ENCODE results near the gene CD1D.
"Not testable (repeated sequence)": the region's sequence is repeated elsewhere in the genome, so short reads cannot be mapped to it uniquely, and the experiment has no call there.

CD1D gene

DNA sequence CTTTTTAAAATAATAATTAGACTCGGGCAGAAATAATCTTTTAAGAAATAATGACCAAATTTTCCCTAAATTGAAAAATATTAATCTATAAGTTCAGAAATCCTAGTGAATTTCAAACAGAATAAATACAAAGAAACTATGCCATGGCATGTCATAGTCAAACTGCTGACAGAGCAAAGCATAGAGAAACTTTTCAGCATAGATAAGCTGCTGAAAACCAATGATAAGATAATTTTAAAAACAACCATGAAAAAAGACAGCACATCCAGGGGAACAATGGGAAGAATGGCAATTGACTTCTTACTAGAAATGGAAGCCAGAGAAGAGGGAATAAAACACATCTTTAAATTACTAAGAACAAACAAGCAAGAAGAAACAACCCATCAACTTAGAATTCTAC lies 19.8 kb downstream of the CD1D start:
- Histone ChIP-seq H2AK5ac (ENCODE audit: low read length) (no peak overlapping the region), H3K4ac (ENCODE audit: low read depth, low read length) (no peak overlapping the region), H4K8ac (ENCODE audit: low read depth, low read length) (no peak overlapping the region), H4K5ac (ENCODE audit: low read length) (no peak overlapping the region), H2BK15ac (replicated peaks; ENCODE audit: low read depth) (no peak overlapping the region), H2BK5ac (ENCODE audit: low read length) (no peak overlapping the region), H3K9ac (ENCODE audit: low read length) (no peak overlapping the region), H3K79me1 (ENCODE audit: low read length) (no peaks in the 10 kb centered on the region), H3K4me1 (ENCODE audit: control insufficient read depth, low read depth, low read length) (no peaks in the 10 kb centered on the region), H2BK120ac (ENCODE audit: low read depth, low read length) (no peak overlapping the region), H3K4me3 (ENCODE audit: low read length) (no peak overlapping the region), H3K79me2 (ENCODE audit: control insufficient read depth, insufficient read depth, low read length) (no peaks in the 10 kb centered on the region), H3K23ac (ENCODE audit: low read length) (no peak overlapping the region), H3K4me2 (ENCODE audit: low read length) (no peak overlapping the region), H3K56ac (ENCODE audit: low read length) (no peak overlapping the region), H3K27ac (ENCODE audit: low read depth, low read length) (no peak overlapping the region), H3K27me3 (ENCODE audit: insufficient read depth, low read length, poor library complexity) (no peaks in the 10 kb centered on the region), H3K36me3 (ENCODE audit: control insufficient read depth, insufficient read depth, low read length) (no peaks in the 10 kb centered on the region), H3K18ac (ENCODE audit: low read length) (no peak overlapping the region)
- WGBS (ENCODE audit: extremely low coverage, insufficient coverage, low lambda C conversion rate) = no CpG with 5 or more reads among the region's 1 CpG
- DNase-seq = no peak

DNA sequence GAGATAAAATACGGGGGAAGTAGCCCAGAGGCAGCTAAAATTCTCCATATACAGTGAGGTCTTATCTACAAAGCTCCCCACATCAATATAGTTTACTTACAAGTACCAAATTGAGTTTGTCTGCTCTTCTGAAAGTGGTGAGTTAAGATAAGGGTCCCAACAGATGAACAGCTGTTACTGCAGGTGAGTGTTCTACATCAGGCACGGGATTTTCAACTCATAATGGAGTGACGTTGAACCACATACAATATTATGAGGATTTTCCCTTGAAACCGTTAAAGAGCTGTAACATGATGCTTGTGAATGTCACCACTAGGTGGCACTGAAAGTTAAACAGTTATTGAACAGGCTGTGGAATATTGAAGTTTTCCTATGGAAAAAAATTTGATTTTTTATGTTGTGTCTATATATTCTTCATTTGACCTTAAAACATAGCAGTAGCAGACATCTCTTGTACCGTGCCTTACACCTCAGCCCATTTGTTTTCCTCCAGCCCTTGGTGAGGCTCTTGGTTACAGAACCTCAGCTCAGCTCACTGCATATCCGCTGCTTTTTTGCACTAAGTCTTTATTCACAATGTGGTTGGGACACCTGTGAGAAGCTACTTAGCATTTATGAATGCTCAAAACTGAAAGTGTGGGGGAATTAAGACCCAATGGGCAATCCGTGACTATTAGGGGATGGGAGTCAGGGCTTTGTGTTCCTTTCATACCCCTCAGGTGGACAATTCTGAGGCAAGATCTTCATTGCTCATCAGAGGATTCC lies 23.2 kb downstream of the CD1D start:
- Histone ChIP-seq H3K9ac (ENCODE audit: low read length) (no peak overlapping the region), H3K79me1 (ENCODE audit: low read length) (no peaks in the 10 kb centered on the region), H3K4me3 (ENCODE audit: low read length) (no peak overlapping the region), H3K18ac (ENCODE audit: low read length) (no peak overlapping the region), H4K5ac (ENCODE audit: low read length) (no peak overlapping the region), H3K23ac (ENCODE audit: low read length) (no peak overlapping the region), H2BK5ac (ENCODE audit: low read length) (no peak overlapping the region), H3K36me3 (ENCODE audit: control insufficient read depth, insufficient read depth, low read length) (no peaks in the 10 kb centered on the region), H3K4ac (ENCODE audit: low read depth, low read length) (no peak overlapping the region), H3K79me2 (ENCODE audit: control insufficient read depth, insufficient read depth, low read length) (no peaks in the 10 kb centered on the region), H3K56ac (ENCODE audit: low read length) (no peak overlapping the region), H3K27me3 (ENCODE audit: insufficient read depth, low read length, poor library complexity) (no peaks in the 10 kb centered on the region), H2BK120ac (ENCODE audit: low read depth, low read length) (no peak overlapping the region), H4K8ac (ENCODE audit: low read depth, low read length) (no peak overlapping the region), H3K27ac (ENCODE audit: low read depth, low read length) (no peak overlapping the region), H2BK15ac (replicated peaks; ENCODE audit: low read depth) (no peak overlapping the region), H3K4me1 (ENCODE audit: control insufficient read depth, low read depth, low read length) (no peaks in the 10 kb centered on the region), H2AK5ac (ENCODE audit: low read length) (no peak overlapping the region), H3K4me2 (ENCODE audit: low read length) (peak overlapping the region; percentile 12)
- peak; percentile 69 for DNase-seq
- no CpG with 5 or more reads among the region's 7 CpGs for WGBS (ENCODE audit: extremely low coverage, insufficient coverage, low lambda C conversion rate)

DNA sequence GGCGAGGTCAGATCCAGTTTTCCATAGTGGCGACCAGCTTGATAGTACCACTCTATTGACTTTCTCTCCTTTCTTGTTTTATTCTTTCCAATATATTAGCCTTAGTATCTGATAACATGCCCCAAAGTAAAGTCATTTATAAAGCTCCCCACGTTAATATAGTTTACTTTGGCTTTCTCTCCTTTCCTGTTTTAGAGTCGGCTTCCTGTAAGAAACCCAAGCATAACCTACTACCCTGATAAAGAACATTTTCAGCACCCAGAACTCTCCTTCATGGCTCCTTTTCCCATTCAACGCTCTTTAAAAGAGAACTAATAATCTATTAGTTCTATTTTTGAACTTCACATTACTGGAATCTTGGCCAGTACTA lies 23.7 kb downstream of the CD1D start:
- no peak for DNase-seq
- no peak overlapping the region for H3K18ac ChIP-seq (ENCODE audit: low read length)
- no peaks in the 10 kb centered on the region for H3K36me3 ChIP-seq (ENCODE audit: control insufficient read depth, insufficient read depth, low read length)
- H3K4ac ChIP-seq (ENCODE audit: low read depth, low read length) = no peak overlapping the region
- no peaks in the 10 kb centered on the region for H3K27me3 ChIP-seq (ENCODE audit: insufficient read depth, low read length, poor library complexity)
- H3K4me3 ChIP-seq (ENCODE audit: low read length) = no peak overlapping the region
- H3K56ac ChIP-seq (ENCODE audit: low read length) = no peak overlapping the region
- no peak overlapping the region for H3K23ac ChIP-seq (ENCODE audit: low read length)
- no CpG with 5 or more reads among the region's 5 CpGs for WGBS (ENCODE audit: extremely low coverage, insufficient coverage, low lambda C conversion rate)
- H2BK120ac ChIP-seq (ENCODE audit: low read depth, low read length) = no peak overlapping the region
- no peak overlapping the region for H2BK5ac ChIP-seq (ENCODE audit: low read length)
- H3K79me2 ChIP-seq (ENCODE audit: control insufficient read depth, insufficient read depth, low read length) = no peaks in the 10 kb centered on the region
- H3K9ac ChIP-seq (ENCODE audit: low read length) = no peak overlapping the region
- H2AK5ac ChIP-seq (ENCODE audit: low read length) = no peak overlapping the region
- H4K8ac ChIP-seq (ENCODE audit: low read depth, low read length) = no peak overlapping the region
- no peak overlapping the region for H3K27ac ChIP-seq (ENCODE audit: low read depth, low read length)
- no peaks in the 10 kb centered on the region for H3K4me1 ChIP-seq (ENCODE audit: control insufficient read depth, low read depth, low read length)
- no peaks in the 10 kb centered on the region for H3K79me1 ChIP-seq (ENCODE audit: low read length)
- H2BK15ac ChIP-seq (replicated peaks; ENCODE audit: low read depth) = no peak overlapping the region
- no peak overlapping the region for H4K5ac ChIP-seq (ENCODE audit: low read length)
- no peak overlapping the region for H3K4me2 ChIP-seq (ENCODE audit: low read length)

DNA sequence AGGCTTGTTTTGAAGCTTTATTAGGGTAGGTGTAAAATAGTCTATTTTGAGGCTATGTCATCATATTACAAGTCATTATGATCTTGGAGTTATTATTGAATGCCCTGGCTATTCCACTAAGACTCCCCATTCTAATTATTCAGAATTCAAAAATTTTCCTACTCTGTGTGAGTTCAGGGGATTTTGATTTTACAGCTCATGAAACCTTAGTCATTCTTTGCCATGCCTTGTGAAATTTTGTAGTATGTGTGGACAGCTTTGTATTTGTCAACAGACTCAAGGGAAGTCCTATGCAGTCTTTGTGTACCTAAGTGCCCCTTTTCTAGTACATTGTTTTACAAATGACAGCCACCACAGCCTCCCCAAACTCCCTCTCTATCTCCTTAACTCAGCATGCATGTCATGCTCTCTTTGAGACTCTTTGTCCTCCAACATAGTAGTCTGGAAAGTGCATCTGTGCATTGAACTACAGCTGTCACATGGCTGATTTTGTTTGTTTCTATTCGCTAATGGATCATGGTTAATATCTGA lies 28.0 kb downstream of the CD1D start:
- Histone ChIP-seq H3K79me2 (ENCODE audit: control insufficient read depth, insufficient read depth, low read length) (no peaks in the 10 kb centered on the region), H4K8ac (ENCODE audit: low read depth, low read length) (no peak overlapping the region), H3K4ac (ENCODE audit: low read depth, low read length) (no peak overlapping the region), H2BK120ac (ENCODE audit: low read depth, low read length) (no peak overlapping the region), H2BK15ac (replicated peaks; ENCODE audit: low read depth) (no peak overlapping the region), H3K4me2 (ENCODE audit: low read length) (no peak overlapping the region), H3K18ac (ENCODE audit: low read length) (no peak overlapping the region), H3K27me3 (ENCODE audit: insufficient read depth, low read length, poor library complexity) (no peaks in the 10 kb centered on the region), H3K79me1 (ENCODE audit: low read length) (no peaks in the 10 kb centered on the region), H3K36me3 (ENCODE audit: control insufficient read depth, insufficient read depth, low read length) (no peaks in the 10 kb centered on the region), H2BK5ac (ENCODE audit: low read length) (no peak overlapping the region), H2AK5ac (ENCODE audit: low read length) (no peak overlapping the region), H3K4me3 (ENCODE audit: low read length) (no peak overlapping the region), H3K9ac (ENCODE audit: low read length) (no peak overlapping the region), H3K23ac (ENCODE audit: low read length) (peak overlapping the region; percentile 38), H4K5ac (ENCODE audit: low read length) (no peak overlapping the region), H3K4me1 (ENCODE audit: control insufficient read depth, low read depth, low read length) (no peaks in the 10 kb centered on the region), H3K56ac (ENCODE audit: low read length) (no peak overlapping the region), H3K27ac (ENCODE audit: low read depth, low read length) (no peak overlapping the region)
- WGBS (ENCODE audit: extremely low coverage, insufficient coverage, low lambda C conversion rate) = no CpG with 5 or more reads among the region's 1 CpG
- no peak for DNase-seq

GRCh38 chr1:158212320-158212719 lies 31.6 kb downstream of the CD1D start:
- Histone ChIP-seq H3K4me1 (ENCODE audit: control insufficient read depth, low read depth, low read length) (no peaks in the 10 kb centered on the region), H3K27ac (ENCODE audit: low read depth, low read length) (no peak overlapping the region), H3K4me3 (ENCODE audit: low read length) (no peak overlapping the region), H3K18ac (ENCODE audit: low read length) (no peak overlapping the region), H3K23ac (ENCODE audit: low read length) (no peak overlapping the region), H3K4me2 (ENCODE audit: low read length) (no peak overlapping the region), H2BK120ac (ENCODE audit: low read depth, low read length) (no peak overlapping the region), H2BK15ac (replicated peaks; ENCODE audit: low read depth) (no peak overlapping the region), H3K9ac (ENCODE audit: low read length) (no peak overlapping the region), H3K27me3 (ENCODE audit: insufficient read depth, low read length, poor library complexity) (no peaks in the 10 kb centered on the region), H3K36me3 (ENCODE audit: control insufficient read depth, insufficient read depth, low read length) (no peaks in the 10 kb centered on the region), H2BK5ac (ENCODE audit: low read length) (no peak overlapping the region), H4K5ac (ENCODE audit: low read length) (no peak overlapping the region), H3K79me1 (ENCODE audit: low read length) (no peaks in the 10 kb centered on the region), H3K79me2 (ENCODE audit: control insufficient read depth, insufficient read depth, low read length) (no peaks in the 10 kb centered on the region), H4K8ac (ENCODE audit: low read depth, low read length) (no peak overlapping the region), H3K56ac (ENCODE audit: low read length) (no peak overlapping the region), H2AK5ac (ENCODE audit: low read length) (no peak overlapping the region), H3K4ac (ENCODE audit: low read depth, low read length) (no peak overlapping the region)
- peak; percentile 28 for DNase-seq
- no CpG with 5 or more reads among the region's 10 CpGs for WGBS (ENCODE audit: extremely low coverage, insufficient coverage, low lambda C conversion rate)

GRCh38 chr1:158223445-158223844 lies 42.8 kb downstream of the CD1D start:
- H3K23ac ChIP-seq (ENCODE audit: low read length); H4K5ac ChIP-seq (ENCODE audit: low read length); H3K56ac ChIP-seq (ENCODE audit: low read length); DNase-seq; H3K9ac ChIP-seq (ENCODE audit: low read length); H3K79me2 ChIP-seq (ENCODE audit: control insufficient read depth, insufficient read depth, low read length); H2BK15ac ChIP-seq (replicated peaks; ENCODE audit: low read depth); H3K4ac ChIP-seq (ENCODE audit: low read depth, low read length); H4K8ac ChIP-seq (ENCODE audit: low read depth, low read length); H3K4me3 ChIP-seq (ENCODE audit: low read length); H2AK5ac ChIP-seq (ENCODE audit: low read length); H3K4me1 ChIP-seq (ENCODE audit: control insufficient read depth, low read depth, low read length); H3K27me3 ChIP-seq (ENCODE audit: insufficient read depth, low read length, poor library complexity); H2BK120ac ChIP-seq (ENCODE audit: low read depth, low read length); H2BK5ac ChIP-seq (ENCODE audit: low read length); H3K36me3 ChIP-seq (ENCODE audit: control insufficient read depth, insufficient read depth, low read length); H3K4me2 ChIP-seq (ENCODE audit: low read length); H3K79me1 ChIP-seq (ENCODE audit: low read length); H3K18ac ChIP-seq (ENCODE audit: low read length); H3K27ac ChIP-seq (ENCODE audit: low read depth, low read length): not testable (repeated sequence)

Measured in mesendoderm (in vitro differentiated cells).